ENCODE measurements around the gene SLITRK6. TPM values are rescaled to one million over a fixed set of nuclear protein-coding genes. Genes with fewer than 3 reads are reported as not detected.

Gene SLITRK6, protein sequence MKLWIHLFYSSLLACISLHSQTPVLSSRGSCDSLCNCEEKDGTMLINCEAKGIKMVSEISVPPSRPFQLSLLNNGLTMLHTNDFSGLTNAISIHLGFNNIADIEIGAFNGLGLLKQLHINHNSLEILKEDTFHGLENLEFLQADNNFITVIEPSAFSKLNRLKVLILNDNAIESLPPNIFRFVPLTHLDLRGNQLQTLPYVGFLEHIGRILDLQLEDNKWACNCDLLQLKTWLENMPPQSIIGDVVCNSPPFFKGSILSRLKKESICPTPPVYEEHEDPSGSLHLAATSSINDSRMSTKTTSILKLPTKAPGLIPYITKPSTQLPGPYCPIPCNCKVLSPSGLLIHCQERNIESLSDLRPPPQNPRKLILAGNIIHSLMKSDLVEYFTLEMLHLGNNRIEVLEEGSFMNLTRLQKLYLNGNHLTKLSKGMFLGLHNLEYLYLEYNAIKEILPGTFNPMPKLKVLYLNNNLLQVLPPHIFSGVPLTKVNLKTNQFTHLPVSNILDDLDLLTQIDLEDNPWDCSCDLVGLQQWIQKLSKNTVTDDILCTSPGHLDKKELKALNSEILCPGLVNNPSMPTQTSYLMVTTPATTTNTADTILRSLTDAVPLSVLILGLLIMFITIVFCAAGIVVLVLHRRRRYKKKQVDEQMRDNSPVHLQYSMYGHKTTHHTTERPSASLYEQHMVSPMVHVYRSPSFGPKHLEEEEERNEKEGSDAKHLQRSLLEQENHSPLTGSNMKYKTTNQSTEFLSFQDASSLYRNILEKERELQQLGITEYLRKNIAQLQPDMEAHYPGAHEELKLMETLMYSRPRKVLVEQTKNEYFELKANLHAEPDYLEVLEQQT
- total RNA-seq: 1.4 TPM in 1 of 2 replicates, not detected in the other

DNA sequence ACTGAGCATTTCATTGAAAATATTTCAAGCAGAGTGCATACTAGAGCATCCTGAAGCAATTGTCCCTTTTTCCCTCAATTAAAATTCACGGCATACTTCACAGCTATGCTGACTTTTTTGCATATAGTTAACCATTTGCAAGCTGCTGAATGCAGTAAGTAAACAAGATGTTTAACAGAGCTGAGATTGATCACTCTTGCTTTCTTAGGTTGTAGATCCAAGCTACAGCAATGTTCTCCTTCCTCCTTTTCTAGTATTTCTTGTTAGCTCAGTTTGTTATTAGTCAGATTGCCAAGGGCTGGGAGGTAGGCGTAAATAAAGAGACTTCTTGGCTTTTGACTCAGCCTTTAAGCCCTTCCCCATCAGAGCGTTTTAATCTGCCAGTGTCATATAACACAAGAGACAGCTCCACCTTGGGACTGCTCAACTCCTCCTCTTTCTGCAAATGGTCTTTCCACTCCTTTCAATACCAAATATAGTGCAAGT is at the start of gene SLITRK6:
TSS of gene SLITRK6 (minus strand) at position 323 of the 486 bp plus-strand sequence. CDS start 2,911 bp downstream, outside the sequence.

Data from cardiac atrium fibroblast (primary cell).